GM23338 (cell line): ENCODE measurements around the gene ZMAT5. TPM values are rescaled to one million over a fixed set of nuclear protein-coding genes. Genes with fewer than 3 reads are reported as not detected.

Experiments used
- ATAC-seq: fragments of 200-7000 bp; cut with Tn5 transposase; 3 replicates; pipeline ENCODE4 v1.9.1; 2020
- DNase-seq: peaks from one replicate; pipeline ENCODE4 v3.0.0-alpha.2; 2015; ENCODE audit warnings: low spot score
- H2AFZ ChIP-seq: fragments of 200-600 bp; sonication (generic); 2 replicates; pipeline ENCODE4 v1.8.0; 2016; ENCODE audit warnings: antibody characterized with exemption, mild to moderate bottlenecking, moderate library complexity
- H3F3A ChIP-seq: fragments of 200-600 bp; sonication (generic); replicated peaks from 2 replicates; pipeline ENCODE4 v1.8.0; 2017; ENCODE audit warnings: antibody characterized with exemption, mixed run types, low read depth
- H3K27ac ChIP-seq: fragments of 200-600 bp; sonication (generic); 2 replicates; pipeline ENCODE4 v1.6.1; 2016; ENCODE audit warnings: low read depth
- H3K27me3 ChIP-seq: fragments of 200-600 bp; sonication (generic); 2 replicates; pipeline ENCODE4 v1.8.0; 2016; ENCODE audit warnings: mild to moderate bottlenecking, mixed run types, moderate library complexity; ENCODE audit not compliant: insufficient read depth
- H3K36me3 ChIP-seq: fragments of 200-600 bp; sonication (generic); 2 replicates; pipeline ENCODE4 v1.8.0; 2016; ENCODE audit warnings: mild to moderate bottlenecking; ENCODE audit not compliant: insufficient read depth
- H3K4me1 ChIP-seq: fragments of 200-600 bp; sonication (generic); 2 replicates; pipeline ENCODE4 v1.8.0; 2016; ENCODE audit warnings: mild to moderate bottlenecking, moderate library complexity; ENCODE audit not compliant: insufficient read depth
- H3K4me2 ChIP-seq: fragments of 200-600 bp; sonication (generic); 2 replicates; pipeline ENCODE4 v1.7.1; 2017; ENCODE audit warnings: mixed run types
- H3K4me3 ChIP-seq: fragments of 200-600 bp; sonication (generic); 2 replicates; pipeline ENCODE4 v1.6.1; 2016; ENCODE audit warnings: mixed run types
- H3K79me2 ChIP-seq: fragments of 200-600 bp; sonication (generic); replicated peaks from 2 replicates; pipeline ENCODE4 v1.8.0; 2017; ENCODE audit warnings: mild to moderate bottlenecking; ENCODE audit not compliant: insufficient read depth
- H3K9me2 ChIP-seq: fragments of 200-600 bp; sonication (generic); 2 replicates; pipeline ENCODE4 v1.8.0; 2017; ENCODE audit not compliant: insufficient read depth
- H4K20me1 ChIP-seq: fragments of 200-600 bp; sonication (generic); replicated peaks from 2 replicates; pipeline ENCODE4 v1.8.0; 2017; ENCODE audit warnings: mild to moderate bottlenecking; ENCODE audit not compliant: insufficient read depth
- H3K27ac Mint-ChIP-seq: 2 replicates; pipeline ENCODE4 v1.8.0; 2020; ENCODE audit warnings: inconsistent platforms, mild to moderate bottlenecking, moderate library complexity, mixed read lengths
- H3K27me3 Mint-ChIP-seq: 3 replicates; pipeline ENCODE4 v1.8.0; 2022; ENCODE audit warnings: low read depth, mild to moderate bottlenecking, moderate library complexity, mixed read lengths, inconsistent platforms; ENCODE audit not compliant: insufficient read depth, poor library complexity
- H3K36me3 Mint-ChIP-seq: 3 replicates; pipeline ENCODE4 v1.8.0; 2021; ENCODE audit warnings: low read depth, mild to moderate bottlenecking, inconsistent platforms, moderate library complexity, mixed read lengths
- H3K4me1 Mint-ChIP-seq: 3 replicates; pipeline ENCODE4 v1.8.0; 2020; ENCODE audit warnings: mild to moderate bottlenecking, inconsistent platforms, mixed read lengths
- H3K4me3 Mint-ChIP-seq: 3 replicates; pipeline ENCODE4 v1.8.0; 2021; ENCODE audit warnings: moderate library complexity, mild to moderate bottlenecking, inconsistent platforms, mixed read lengths
- H3K9me3 Mint-ChIP-seq: 3 replicates; pipeline ENCODE4 v1.8.0; 2020; ENCODE audit warnings: moderate library complexity, mild to moderate bottlenecking, inconsistent platforms, mixed read lengths
- CREB1 ChIP-seq: fragments of 250-450 bp; sonication (Bioruptor Pico); IDR thresholded peaks from 2 replicates; pipeline ENCODE4 v1.5.0; 2020; ENCODE audit warnings: low read depth, mild to moderate bottlenecking, moderate library complexity
- CTCF ChIP-seq, 2 experiments: fragments of 200-600 bp in 1 of 2; sonication (generic) in 1 of 2; conservative IDR thresholded peaks; 2 replicates each; pipeline versions ENCODE4 v1.5.1 to v1.6.1; 2016 to 2017; ENCODE audit warnings: antibody characterized with exemption in 2 of 2, low read depth in 2 of 2, mild to moderate bottlenecking in 2 of 2, moderate library complexity in 1 of 2
- ETS1 ChIP-seq: IDR thresholded peaks from 2 replicates; pipeline ENCODE4 v1.6.1; 2016; ENCODE audit warnings: antibody characterized with exemption
- EZH2 ChIP-seq: fragments of 200-600 bp; sonication (generic); IDR thresholded peaks from one replicate; pipeline ENCODE4 v1.8.0; 2017; ENCODE audit warnings: antibody characterized with exemption, mild to moderate bottlenecking, low read depth; ENCODE audit not compliant: unreplicated experiment
- EZH2phosphoT487 ChIP-seq: fragments of 200-600 bp; sonication (generic); IDR thresholded peaks from one replicate; pipeline ENCODE4 v1.8.1; 2018; ENCODE audit warnings: antibody characterized with exemption; ENCODE audit not compliant: unreplicated experiment
- JUNB ChIP-seq: IDR thresholded peaks from one replicate; pipeline ENCODE4 v1.6.1; 2016; ENCODE audit warnings: antibody characterized with exemption; ENCODE audit not compliant: unreplicated experiment
- NANOG ChIP-seq: IDR thresholded peaks from 2 replicates; pipeline ENCODE4 v1.6.1; 2016; ENCODE audit warnings: antibody characterized with exemption, borderline replicate concordance
- POLR2AphosphoS5 ChIP-seq: IDR thresholded peaks from 2 replicates; pipeline ENCODE4 v1.6.1; 2016; ENCODE audit warnings: antibody characterized with exemption, low read depth
- STAT1 ChIP-seq: IDR thresholded peaks from one replicate; pipeline ENCODE4 v1.6.1; 2016; ENCODE audit warnings: antibody characterized with exemption; ENCODE audit not compliant: unreplicated experiment
- ZNF331 ChIP-seq: fragments of 250-450 bp; sonication (Bioruptor Pico); IDR thresholded peaks from 2 replicates; pipeline ENCODE4 v1.5.0; 2020; ENCODE audit warnings: low read depth, mild to moderate bottlenecking, moderate library complexity
- polyA plus RNA-seq: library from polyadenylated mRNA; unstranded; fragments of >200 nt; fragmentation: Nextera tagmentation; extraction: Ambion mirVana; gene quantifications from 2 replicates; pipeline ENCODE4 v1.2.1, GENCODE V29; 2016
- total RNA-seq: library from RNA; depleted of rRNA; stranded (reverse); fragments of >200 nt; shearing (Covaris generic); gene quantifications from 2 replicates; pipeline ENCODE4 v1.2.3, GENCODE V29; 2014

The ZMAT5 gene
- total and polyA plus RNA-seq, 2 experiments from 2014 or later = 14.6 to 25.4 TPM

- peaks cover 23% of the 10 kb centered on the region for H3K27me3 ChIP-seq
- no peak overlapping the region for H3K27ac ChIP-seq
- H3F3A ChIP-seq = 0 out of 2 replicates have a peak, but pooled peaks cover 6% of the 10 kb centered on the region
- Mint-ChIP-seq H3K36me3 (no peaks in the 10 kb centered on the region), H3K4me1 (peaks cover 55% of the 10 kb centered on the region), H3K27me3 (peaks cover 40% of the 10 kb centered on the region), H3K27ac (no peak overlapping the region), H3K4me3 (peak overlapping the region; percentile 60), H3K9me3 (no peaks in the 10 kb centered on the region; the same call in 2 of the 3 replicates)
- no peaks in the 10 kb centered on the region for H3K79me2 ChIP-seq
- peak overlapping the region; percentile 25 for H3K4me3 ChIP-seq
- peak; percentile 58 for DNase-seq
- no peaks in the 10 kb centered on the region; the same call in 1 of the 2 replicates for H4K20me1 ChIP-seq
- H3K4me2 ChIP-seq = peak overlapping the region; percentile 80
- H2AFZ ChIP-seq = no peak overlapping the region
- ATAC-seq = peak; percentile 17
- H3K4me1 ChIP-seq = peaks cover 50% of the 10 kb centered on the region
- H3K36me3 ChIP-seq = no peaks in the 10 kb centered on the region
- TF ChIP-seq EZH2 (no peak), EZH2phosphoT487 (no peak), CREB1 (CRISPR knock-in tag) (no peak), POLR2AphosphoS5 (no peak), NANOG (no peak), STAT1 (no peak), ZNF331 (CRISPR knock-in tag) (no peak), CTCF (conservative IDR thresholded peaks at IDR 0.05; ENCODE audit: low read depth in 2 of 2) (no peak)
- H3K9me2 ChIP-seq = no peaks in the 10 kb centered on the region
These were observed 63.8 kb downstream of the ZMAT5 start for GRCh38 chr22:29702931-29703501.

- peak overlapping the region; percentile 80 for H3K4me2 ChIP-seq
- Mint-ChIP-seq H3K4me1 (peaks cover 55% of the 10 kb centered on the region), H3K27ac (no peak overlapping the region), H3K27me3 (peaks cover 40% of the 10 kb centered on the region), H3K4me3 (peak overlapping the region; percentile 31; the same call in 1 of the 3 replicates), H3K36me3 (no peaks in the 10 kb centered on the region), H3K9me3 (no peaks in the 10 kb centered on the region; the same call in 2 of the 3 replicates)
- H3K4me3 ChIP-seq = peak overlapping the region; percentile 25; the same call in 1 of the 2 replicates
- no peaks in the 10 kb centered on the region for H3K36me3 ChIP-seq
- H3K27ac ChIP-seq = no peak overlapping the region
- DNase-seq = no peak
- no peaks in the 10 kb centered on the region for H3K9me2 ChIP-seq
- 0 out of 2 replicates have a peak, but pooled peaks cover 6% of the 10 kb centered on the region for H3F3A ChIP-seq
- peak; percentile 34 for ATAC-seq
- H2AFZ ChIP-seq = no peak overlapping the region
- no peaks in the 10 kb centered on the region for H3K79me2 ChIP-seq
- H3K27me3 ChIP-seq = peaks cover 23% of the 10 kb centered on the region
- H4K20me1 ChIP-seq = no peaks in the 10 kb centered on the region; the same call in 1 of the 2 replicates
- H3K4me1 ChIP-seq = peaks cover 50% of the 10 kb centered on the region
- TF ChIP-seq NANOG (no peak), STAT1 (no peak), CTCF (conservative IDR thresholded peaks at IDR 0.05; ENCODE audit: low read depth in 2 of 2) (no peak), ETS1 (no peak), JUNB (no peak), EZH2phosphoT487 (no peak)
These were observed 64.5 kb downstream of the ZMAT5 start for GRCh38 chr22:29702000-29702930.
